A549 (cell line): ENCODE measurements around the gene ZNF263.

Experiments
- RFX5 ChIP-seq: fragments of 450-650 bp; IDR thresholded peaks from 2 replicates; pipeline ENCODE4 v1.7.1; 2014; ENCODE audit warnings: antibody characterized with exemption, mild to moderate bottlenecking, moderate library complexity
- TP53 ChIP-seq: fragments of 250-450 bp; sonication (Bioruptor Pico); IDR thresholded peaks from 2 replicates; pipeline ENCODE4 v1.5.0; 2021; ENCODE audit warnings: mild to moderate bottlenecking, moderate library complexity
- TF ChIP-seq, protein P1 (sequence below): fragments of >200 bp; sonication (Bioruptor Twin); formaldehyde crosslinking; IDR thresholded peaks from 3 replicates; pipeline ENCODE4 v1.5.1; 2016

DNA sequence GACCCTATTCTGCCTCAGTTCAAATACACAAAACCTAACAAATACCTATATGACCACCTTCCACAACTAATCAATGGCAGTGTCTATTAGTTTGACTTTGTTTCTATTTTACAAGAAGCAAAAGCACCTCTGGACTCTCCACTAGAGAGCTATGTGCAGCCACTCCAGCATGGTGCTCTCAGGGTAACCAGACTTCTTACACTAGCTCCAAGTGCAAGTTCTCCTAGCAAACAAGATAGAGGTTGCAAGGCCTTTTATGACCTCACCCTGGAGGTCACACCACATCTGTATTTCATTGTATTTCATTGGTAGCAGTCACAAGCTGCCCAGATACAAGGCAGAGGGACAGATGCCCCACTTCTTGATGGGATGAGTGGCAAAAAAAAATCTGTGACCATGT is 8.3 kb upstream of the ZNF263 start:
- TF ChIP-seq TP53 (no peak), RFX5 (no peak)
- TF ChIP-seq, protein P1, sequence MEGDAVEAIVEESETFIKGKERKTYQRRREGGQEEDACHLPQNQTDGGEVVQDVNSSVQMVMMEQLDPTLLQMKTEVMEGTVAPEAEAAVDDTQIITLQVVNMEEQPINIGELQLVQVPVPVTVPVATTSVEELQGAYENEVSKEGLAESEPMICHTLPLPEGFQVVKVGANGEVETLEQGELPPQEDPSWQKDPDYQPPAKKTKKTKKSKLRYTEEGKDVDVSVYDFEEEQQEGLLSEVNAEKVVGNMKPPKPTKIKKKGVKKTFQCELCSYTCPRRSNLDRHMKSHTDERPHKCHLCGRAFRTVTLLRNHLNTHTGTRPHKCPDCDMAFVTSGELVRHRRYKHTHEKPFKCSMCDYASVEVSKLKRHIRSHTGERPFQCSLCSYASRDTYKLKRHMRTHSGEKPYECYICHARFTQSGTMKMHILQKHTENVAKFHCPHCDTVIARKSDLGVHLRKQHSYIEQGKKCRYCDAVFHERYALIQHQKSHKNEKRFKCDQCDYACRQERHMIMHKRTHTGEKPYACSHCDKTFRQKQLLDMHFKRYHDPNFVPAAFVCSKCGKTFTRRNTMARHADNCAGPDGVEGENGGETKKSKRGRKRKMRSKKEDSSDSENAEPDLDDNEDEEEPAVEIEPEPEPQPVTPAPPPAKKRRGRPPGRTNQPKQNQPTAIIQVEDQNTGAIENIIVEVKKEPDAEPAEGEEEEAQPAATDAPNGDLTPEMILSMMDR = no peak
